Right lobe of liver (tissue), 4 donors: ENCODE results near the gene TARBP1.

Experiments
- CTCF ChIP-seq, 4 donors: fragments of 200-600 bp in 3 of 4; fragments of 450-650 bp in 1 of 4; IDR thresholded peaks; one replicate each; pipeline versions ENCODE4 v1.5.1 to v1.8.0; 2016 to 2022; ENCODE audit warnings: antibody characterized with exemption in 4 of 4, mild to moderate bottlenecking in 2 of 4
- POLR2A ChIP-seq: fragments of 450-650 bp; IDR thresholded peaks from one replicate; pipeline ENCODE4 v1.6.1; 2017; ENCODE audit warnings: antibody characterized with exemption, mild to moderate bottlenecking
- donor health status: DM: no; HTN: no; CAD: no.
- donor health status: DM: no; HTN: no; CAD: no.
- donor health status: DM: no; HTN: yes; CAD: no.

GRCh38 chr1:234431255-234431654 lies 47.7 kb downstream of the TARBP1 start:
- TF ChIP-seq CTCF (IDR thresholded peaks at IDR 0.05) = no peak
- no peak for TF ChIP-seq POLR2A
